ENCODE data around the gene GRIK1. TPM values are rescaled to one million over a fixed set of nuclear protein-coding genes. Genes with fewer than 3 reads are reported as not detected.

GRIK1 gene
- total RNA-seq, 2 donors from 2014 or later: not detected

- Histone ChIP-seq H3K9me3 (ENCODE audit: control insufficient read depth, low read length) (no peaks in the 10 kb centered on the region), H3K9ac (ENCODE audit: extremely low read depth, low read length, poor library complexity, severe bottlenecking) (no peak overlapping the region), H3K4me3 (ENCODE audit: low read length) (no peak overlapping the region), H3K27ac (ENCODE audit: low read depth, low read length) (no peak overlapping the region), H3K4me1 (ENCODE audit: control insufficient read depth, insufficient read depth, low read length) (no peaks in the 10 kb centered on the region), H3K27me3 (ENCODE audit: control insufficient read depth, insufficient read depth, low read length, poor library complexity, severe bottlenecking) (no peaks in the 10 kb centered on the region), H3K36me3 (ENCODE audit: control insufficient read depth, insufficient read depth, low read length) (no peaks in the 10 kb centered on the region)
- no peaks in the 10 kb centered on the region for H3K9me3 Mint-ChIP-seq
- H3K36me3 Mint-ChIP-seq (ENCODE audit: low read depth): no peaks in the 10 kb centered on the region
- TF ChIP-seq, protein P1, sequence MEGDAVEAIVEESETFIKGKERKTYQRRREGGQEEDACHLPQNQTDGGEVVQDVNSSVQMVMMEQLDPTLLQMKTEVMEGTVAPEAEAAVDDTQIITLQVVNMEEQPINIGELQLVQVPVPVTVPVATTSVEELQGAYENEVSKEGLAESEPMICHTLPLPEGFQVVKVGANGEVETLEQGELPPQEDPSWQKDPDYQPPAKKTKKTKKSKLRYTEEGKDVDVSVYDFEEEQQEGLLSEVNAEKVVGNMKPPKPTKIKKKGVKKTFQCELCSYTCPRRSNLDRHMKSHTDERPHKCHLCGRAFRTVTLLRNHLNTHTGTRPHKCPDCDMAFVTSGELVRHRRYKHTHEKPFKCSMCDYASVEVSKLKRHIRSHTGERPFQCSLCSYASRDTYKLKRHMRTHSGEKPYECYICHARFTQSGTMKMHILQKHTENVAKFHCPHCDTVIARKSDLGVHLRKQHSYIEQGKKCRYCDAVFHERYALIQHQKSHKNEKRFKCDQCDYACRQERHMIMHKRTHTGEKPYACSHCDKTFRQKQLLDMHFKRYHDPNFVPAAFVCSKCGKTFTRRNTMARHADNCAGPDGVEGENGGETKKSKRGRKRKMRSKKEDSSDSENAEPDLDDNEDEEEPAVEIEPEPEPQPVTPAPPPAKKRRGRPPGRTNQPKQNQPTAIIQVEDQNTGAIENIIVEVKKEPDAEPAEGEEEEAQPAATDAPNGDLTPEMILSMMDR (conservative IDR thresholded peaks at IDR 0.05): no peak
- no peak overlapping the region for H3K4me3 Mint-ChIP-seq
- no peaks in the 10 kb centered on the region for H3K27me3 Mint-ChIP-seq (ENCODE audit: insufficient read depth)
- DNase-seq: no peak
- no peak overlapping the region for H3K27ac Mint-ChIP-seq
- peaks cover 6% of the 10 kb centered on the region for H3K4me1 Mint-ChIP-seq
- WGBS, 2 experiments (ENCODE audit: insufficient coverage in 1 of 2, insufficient read length in 1 of 2): 86 to 91% methylated on average over 2 of the region's 2 CpGs
Measured at GRCh38 chr21:29640080-29640508, 299.7 kb downstream of the GRIK1 start.

DNA sequence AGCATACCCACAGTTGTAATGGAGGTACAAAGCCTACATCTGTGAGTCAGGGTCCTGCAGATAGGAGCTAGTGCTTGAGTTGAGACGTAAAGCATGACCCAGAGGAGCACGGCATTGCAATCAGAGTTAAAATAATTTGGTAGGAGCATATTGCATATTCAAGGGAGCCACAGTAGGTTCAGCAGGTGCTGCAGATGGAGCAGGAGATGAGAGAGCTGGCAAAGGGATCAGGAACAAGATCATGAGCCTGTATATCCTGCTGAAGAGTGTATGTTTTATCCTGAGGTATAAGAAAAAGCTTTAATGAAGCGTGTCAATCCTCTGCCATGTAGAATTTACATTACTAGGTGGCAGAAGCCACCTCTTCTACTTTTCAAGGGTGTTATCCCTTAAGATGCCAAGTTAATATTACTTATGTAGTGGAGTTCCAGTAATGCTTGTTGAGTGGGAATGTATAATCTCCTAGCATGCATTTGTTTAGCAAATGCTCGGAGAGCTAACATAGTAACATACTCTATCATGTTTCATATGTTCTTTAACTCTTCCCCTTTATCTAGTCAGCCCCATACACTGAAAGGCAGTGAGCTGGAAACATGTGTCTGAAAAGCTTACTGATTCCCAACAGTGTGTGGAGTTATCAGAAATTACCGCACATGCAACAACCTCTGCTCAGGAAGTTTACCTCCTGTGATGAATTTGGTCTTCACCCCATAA, 300.3 kb downstream of the GRIK1 start:
- Histone ChIP-seq H3K9me3 (ENCODE audit: control insufficient read depth, low read length) (no peaks in the 10 kb centered on the region), H3K36me3 (ENCODE audit: control insufficient read depth, insufficient read depth, low read length) (no peaks in the 10 kb centered on the region), H3K9ac (ENCODE audit: extremely low read depth, low read length, poor library complexity, severe bottlenecking) (no peak overlapping the region), H3K27ac (ENCODE audit: low read depth, low read length) (no peak overlapping the region), H3K27me3 (ENCODE audit: control insufficient read depth, insufficient read depth, low read length, poor library complexity, severe bottlenecking) (no peaks in the 10 kb centered on the region), H3K4me1 (ENCODE audit: control insufficient read depth, insufficient read depth, low read length) (no peaks in the 10 kb centered on the region), H3K4me3 (ENCODE audit: low read length) (no peak overlapping the region)
- WGBS, 2 experiments (ENCODE audit: insufficient coverage in 1 of 2, insufficient read length in 1 of 2): 95 to 98% methylated on average over 4 to 5 of the region's 5 CpGs
- no peaks in the 10 kb centered on the region for H3K27me3 Mint-ChIP-seq (ENCODE audit: insufficient read depth)
- H3K4me1 Mint-ChIP-seq: peaks cover 6% of the 10 kb centered on the region
- no peak overlapping the region for H3K27ac Mint-ChIP-seq
- TF ChIP-seq, protein P1 (conservative IDR thresholded peaks at IDR 0.05): no peak
- no peaks in the 10 kb centered on the region for H3K9me3 Mint-ChIP-seq
- DNase-seq: no peak
- H3K36me3 Mint-ChIP-seq (ENCODE audit: low read depth): no peaks in the 10 kb centered on the region
- H3K4me3 Mint-ChIP-seq: no peak overlapping the region

DNA sequence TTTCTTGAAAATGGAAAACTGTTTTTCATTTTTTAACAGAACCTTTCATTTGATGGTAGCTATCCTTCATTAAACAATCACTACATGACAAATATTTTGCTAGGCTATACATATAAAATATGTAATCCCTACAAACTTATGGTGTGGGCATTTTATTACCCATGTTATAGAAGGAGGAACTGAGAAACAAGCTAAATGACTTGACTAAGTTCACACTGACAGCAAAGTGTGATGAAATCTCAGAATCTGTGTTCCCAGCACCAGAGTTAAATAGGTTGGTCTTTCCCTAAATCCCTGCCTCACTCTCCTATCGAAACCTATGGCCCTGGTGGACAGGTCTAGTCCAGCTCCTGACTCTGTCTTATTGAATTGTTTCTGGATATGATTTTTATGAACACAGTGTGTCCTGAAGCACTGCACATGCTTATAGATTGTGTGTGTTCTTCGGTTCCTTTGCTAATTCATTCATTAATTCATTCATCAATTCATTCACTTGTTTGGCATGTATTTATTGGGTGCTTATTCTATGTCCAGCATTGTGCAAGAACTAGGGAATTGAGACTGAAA, 301.0 kb downstream of the GRIK1 start:
- H3K27me3 ChIP-seq (ENCODE audit: control insufficient read depth, insufficient read depth, low read length, poor library complexity, severe bottlenecking): no peaks in the 10 kb centered on the region
- no peak overlapping the region for H3K4me3 ChIP-seq (ENCODE audit: low read length)
- Mint-ChIP-seq H3K27ac (no peak overlapping the region), H3K36me3 (ENCODE audit: low read depth) (no peaks in the 10 kb centered on the region), H3K4me1 (peaks cover 6% of the 10 kb centered on the region), H3K27me3 (ENCODE audit: insufficient read depth) (no peaks in the 10 kb centered on the region), H3K9me3 (no peaks in the 10 kb centered on the region), H3K4me3 (no peak overlapping the region)
- H3K4me1 ChIP-seq (ENCODE audit: control insufficient read depth, insufficient read depth, low read length): no peaks in the 10 kb centered on the region
- WGBS, 2 experiments (ENCODE audit: insufficient coverage in 1 of 2, insufficient read length in 1 of 2): 56% methylated on average over 2 of the region's 2 CpGs; no CpG with 5 or more reads in 1 of the 2 experiments
- DNase-seq: no peak
- H3K9ac ChIP-seq (ENCODE audit: extremely low read depth, low read length, poor library complexity, severe bottlenecking): no peak overlapping the region
- H3K36me3 ChIP-seq (ENCODE audit: control insufficient read depth, insufficient read depth, low read length): no peaks in the 10 kb centered on the region
- TF ChIP-seq, protein P1 (conservative IDR thresholded peaks at IDR 0.05): no peak
- no peak overlapping the region for H3K27ac ChIP-seq (ENCODE audit: low read depth, low read length)
- H3K9me3 ChIP-seq (ENCODE audit: control insufficient read depth, low read length): no peaks in the 10 kb centered on the region
